Right renal cortex interstitium (tissue), 3 donors: ENCODE measurements around the gene AFG1L. TPM values are rescaled to one million over a fixed set of nuclear protein-coding genes. Genes with fewer than 3 reads are reported as not detected.
"Not testable (repeated sequence)": the region's sequence is repeated elsewhere in the genome, so short reads cannot be mapped to it uniquely, and the experiment has no call there.

Source experiments
- DNase-seq, 3 donors: peaks; one replicate each; pipeline ENCODE4 v3.0.0-alpha.2; 2013; ENCODE audit warnings: low read depth in 3 of 3, low spot score in 2 of 3
- polyA plus RNA-seq, 3 donors: library from polyadenylated mRNA; unstranded; fragments of 120-200 nt; gene quantifications; one replicate each; pipeline ENCODE4 v1.2.1, GENCODE V29; 2013; ENCODE audit not compliant: insufficient read length in 3 of 3

AFG1L gene
- polyA plus RNA-seq, 3 donors: 7.5 to 10.2 (median 7.5) TPM

DNA sequence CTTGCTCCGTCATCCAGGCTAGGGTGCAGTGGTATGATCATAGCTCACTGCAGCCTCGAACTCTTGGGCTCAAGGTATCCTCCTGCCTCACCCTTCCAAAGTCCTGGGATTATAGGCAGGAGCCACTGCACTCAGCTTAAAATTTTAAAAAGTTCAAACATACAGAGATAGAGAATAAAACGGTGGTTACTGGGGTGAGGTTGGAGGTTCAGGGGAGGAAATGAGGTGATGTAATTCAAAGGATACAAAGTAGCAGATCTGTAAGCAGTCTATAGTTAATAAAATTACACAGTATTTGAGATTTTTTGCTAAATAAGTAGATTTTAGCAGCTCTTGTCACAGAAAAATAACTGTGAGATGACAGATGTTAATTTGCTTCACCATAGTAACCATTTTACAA, 7.5 kb upstream of the AFG1L start:
- DNase-seq: no peak

DNA sequence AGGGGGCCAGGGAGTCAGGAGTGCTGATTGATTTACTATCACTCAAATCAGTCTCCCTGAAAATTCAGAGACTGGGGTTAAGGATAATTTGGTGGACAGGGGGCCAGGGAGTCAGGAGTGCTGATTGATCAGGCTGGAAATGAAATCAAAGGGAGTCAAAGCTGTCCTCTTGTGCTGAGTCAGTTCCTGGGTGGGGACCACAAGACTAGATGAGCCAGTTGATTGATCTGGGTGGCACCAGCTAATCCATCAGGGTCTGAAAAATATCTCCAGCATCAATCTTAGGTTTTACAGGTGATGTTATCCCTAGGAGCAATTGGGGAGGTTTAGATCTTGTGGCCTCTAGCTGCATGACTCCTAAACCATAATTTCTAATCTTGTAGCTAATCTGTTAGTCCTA, 6.1 kb upstream of the AFG1L start:
- DNase-seq: no peak

DNA sequence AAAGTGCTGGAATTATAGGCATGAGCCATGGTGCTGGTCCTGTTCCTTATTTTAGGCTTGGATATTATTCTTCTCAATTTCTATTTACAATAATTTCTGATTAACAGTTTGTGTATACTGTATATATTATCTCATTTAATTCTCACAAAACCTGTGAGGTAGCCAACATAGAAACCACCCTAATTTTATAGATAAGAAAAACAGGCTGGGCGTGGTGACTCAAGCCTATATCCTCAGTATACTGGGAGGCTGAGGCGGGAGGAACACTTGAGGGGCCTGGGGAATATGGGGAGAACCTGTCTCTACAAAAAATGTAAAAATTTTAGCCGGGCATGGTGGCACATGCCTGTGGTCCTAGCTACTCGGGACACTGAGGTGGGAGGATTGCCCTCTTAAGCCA, 3.8 kb upstream of the AFG1L start:
- DNase-seq: no peak

DNA sequence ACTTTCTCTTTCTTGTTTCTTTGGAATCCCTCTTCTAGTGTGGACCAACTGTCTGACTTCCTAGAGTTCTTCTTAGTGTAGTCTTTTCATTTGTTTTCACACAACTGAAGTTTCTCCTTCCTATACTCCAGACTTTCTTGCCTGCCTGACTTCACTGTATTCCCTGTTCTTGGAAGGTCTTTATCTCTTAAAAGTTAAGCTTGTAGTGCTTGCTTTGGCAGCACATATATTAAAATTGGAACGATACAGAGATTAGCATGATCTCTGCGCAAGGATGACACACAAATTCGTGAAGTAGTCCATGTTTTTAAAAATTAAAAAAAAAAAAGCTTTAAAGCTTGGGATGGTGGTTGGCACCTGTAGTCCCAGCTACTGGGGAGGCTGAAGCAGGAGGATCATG, 2.3 kb upstream of the AFG1L start:
- DNase-seq: not testable (repeated sequence)

DNA sequence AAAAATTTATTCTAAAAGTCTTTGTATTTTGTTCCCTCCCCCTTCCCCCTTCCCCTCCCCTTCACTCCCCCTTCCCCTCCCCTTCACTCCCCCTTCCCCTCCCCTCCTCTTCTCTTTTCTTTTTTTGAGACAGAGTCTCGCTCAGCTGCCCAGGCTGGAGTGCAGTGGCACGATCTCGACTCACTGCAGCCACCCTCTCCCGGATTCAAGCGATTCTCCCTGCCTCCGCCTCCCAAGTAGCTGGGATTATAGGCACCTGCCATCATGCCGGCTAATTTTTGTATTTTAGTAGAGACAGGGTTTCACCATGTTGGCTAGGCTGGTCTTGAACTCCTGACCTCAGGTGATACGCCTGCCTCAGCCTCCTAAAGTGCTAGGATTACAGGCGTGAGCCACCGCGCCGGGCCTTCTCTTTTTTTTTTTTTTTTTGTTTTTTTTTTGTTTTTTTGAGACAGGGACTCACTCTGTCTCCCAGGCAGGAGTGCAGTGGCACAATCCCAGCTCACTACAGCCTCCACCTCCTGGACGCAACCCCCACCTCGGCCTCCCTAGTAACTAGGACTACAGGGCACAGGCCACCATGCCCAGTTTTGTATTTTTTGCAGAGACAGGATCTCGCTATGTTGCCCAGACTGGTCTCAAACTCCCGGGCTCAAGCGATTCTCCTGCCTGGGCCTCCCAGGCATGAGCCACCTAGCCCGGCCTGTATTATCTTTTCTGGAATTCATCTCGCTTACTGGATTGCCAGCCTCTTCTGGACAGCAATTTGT, 1.1 kb upstream of the AFG1L start:
- no peak for DNase-seq

DNA sequence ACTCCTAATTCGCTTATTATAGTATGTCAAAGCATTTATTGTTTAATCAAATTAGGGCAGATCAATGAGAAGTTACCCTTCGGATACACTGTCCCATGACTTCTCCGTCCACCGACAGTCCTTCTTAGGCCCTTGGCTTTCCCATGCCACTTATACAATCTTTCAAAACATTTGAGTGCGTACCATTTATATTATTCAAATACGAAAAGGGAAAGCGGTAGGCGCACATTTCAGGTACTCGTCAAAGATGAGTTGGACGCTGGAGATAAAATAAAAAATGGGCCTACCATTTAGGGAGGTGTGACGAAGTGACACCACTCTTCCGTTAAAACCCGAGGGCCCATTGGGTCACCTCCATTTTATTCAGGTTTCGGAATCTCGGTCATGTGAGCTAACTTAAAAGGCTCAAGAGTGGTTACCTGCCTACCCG, 542 bp upstream of the AFG1L start:
- no peak for DNase-seq

DNA sequence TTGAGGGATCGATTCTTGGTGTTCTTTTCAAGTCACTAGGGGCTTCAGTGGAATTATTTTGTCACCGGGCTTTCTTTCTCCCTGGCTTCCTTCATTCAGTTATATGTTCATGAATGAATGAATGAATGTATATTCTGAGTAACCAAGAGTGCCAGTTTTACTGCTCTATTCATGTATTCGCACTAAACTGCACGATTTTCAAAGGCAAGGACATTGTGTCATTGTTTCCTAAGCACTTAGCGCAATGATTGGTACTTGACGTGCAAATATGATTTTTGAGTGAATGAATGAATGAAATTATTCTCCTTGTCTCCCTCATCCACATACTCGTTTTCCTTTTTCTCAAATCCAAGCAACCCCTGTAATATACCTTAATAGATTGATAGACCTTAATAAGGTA, 822 bp downstream of the AFG1L start:
- peak in 1 of 3 donors; percentile 0 for DNase-seq

DNA sequence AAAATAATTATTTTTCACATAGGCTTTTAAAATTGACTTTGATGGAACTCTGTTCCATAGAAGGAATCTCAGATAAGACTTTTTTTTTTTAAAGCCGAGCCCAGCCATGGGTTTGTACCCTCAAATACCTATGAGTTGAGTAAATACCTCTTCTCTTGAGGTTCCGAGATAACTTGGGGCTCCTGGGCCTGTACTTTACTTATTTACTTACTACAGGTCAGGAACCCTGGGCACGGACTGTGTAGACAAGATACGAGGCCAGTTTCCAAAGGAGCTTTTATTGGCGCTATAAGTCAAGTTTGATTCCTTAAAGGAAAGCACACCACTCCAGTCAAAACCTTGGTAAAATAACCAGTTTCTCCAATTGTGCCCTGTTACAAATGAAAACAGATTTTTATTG, 7.5 kb downstream of the AFG1L start:
- no peak for DNase-seq

DNA sequence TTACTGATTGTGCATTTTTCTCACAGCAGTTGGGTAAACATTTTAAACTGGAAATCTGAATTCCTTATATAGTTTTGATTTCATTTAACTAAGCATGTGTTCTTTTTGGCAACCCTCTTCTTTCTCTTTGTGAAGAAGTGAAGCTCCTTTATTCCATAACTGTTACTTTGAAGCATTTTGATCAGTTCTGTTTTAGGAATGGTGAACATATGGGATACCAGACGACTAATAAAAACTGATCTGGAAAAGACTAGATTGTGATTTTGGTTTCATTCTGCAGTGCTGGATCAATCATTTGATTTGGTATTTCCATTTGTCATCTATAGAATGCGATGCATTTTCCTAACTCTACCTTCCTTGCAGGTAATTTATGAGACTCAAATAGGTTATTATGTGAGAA, 9.8 kb downstream of the AFG1L start:
- DNase-seq: no peak

DNA sequence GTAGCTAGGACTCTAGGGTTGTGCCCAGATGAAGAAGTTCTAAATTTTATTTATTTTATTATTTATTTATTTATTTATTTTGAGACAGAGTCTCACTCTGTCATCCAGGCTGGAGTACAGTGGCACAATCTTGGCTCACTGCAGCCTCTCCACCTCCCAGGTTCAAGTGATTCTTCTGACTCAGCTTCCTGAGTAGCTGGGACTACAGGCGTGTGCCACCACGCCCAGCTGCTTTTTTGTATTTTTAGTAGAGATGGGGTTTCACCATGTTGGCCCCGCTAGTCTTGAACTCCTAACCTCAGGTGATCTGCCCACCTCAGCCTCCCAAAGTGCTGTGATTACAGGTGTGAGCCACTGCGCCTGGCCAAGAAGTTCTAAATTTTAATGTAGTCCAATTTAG, 13.8 kb downstream of the AFG1L start:
- DNase-seq: not testable (repeated sequence)

DNA sequence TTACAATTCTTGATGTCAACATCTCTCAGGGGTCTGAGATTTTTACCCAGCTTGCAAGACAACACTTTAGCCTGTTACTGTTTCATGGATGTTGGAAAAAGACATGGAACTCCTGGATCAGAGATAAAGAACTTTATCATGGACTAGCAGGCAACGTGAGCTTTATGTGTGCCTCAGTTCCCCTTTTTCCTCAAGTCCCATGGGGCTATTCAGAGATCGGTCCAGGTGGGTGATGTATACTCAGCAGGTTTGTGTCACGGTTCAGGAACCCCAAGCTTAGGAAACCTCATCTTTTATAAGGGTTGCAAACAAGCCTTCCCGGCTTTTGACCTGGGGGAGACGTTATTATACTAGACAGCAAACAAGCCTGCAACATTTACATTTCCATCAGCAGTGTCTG, 15.0 kb downstream of the AFG1L start:
- DNase-seq: no peak

DNA sequence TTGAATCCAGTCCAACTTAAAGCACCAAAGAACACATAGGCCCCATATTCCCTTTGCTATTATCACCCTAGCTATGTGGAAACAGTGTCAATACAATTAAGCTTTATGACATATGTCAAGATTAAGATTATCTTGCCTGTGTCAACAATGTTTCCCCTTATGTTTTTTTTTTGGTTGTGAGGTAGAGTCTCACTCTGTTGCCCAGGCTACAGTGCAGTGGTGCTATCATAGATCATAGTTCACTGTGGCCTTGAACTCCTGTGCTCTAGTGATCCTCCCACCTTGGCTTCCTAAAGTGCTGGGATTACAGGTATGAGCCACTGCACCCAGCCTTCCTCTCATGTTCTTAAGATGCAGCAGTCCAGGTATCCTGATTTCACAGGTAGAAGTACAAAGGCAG, 17.8 kb downstream of the AFG1L start:
- DNase-seq: no peak

DNA sequence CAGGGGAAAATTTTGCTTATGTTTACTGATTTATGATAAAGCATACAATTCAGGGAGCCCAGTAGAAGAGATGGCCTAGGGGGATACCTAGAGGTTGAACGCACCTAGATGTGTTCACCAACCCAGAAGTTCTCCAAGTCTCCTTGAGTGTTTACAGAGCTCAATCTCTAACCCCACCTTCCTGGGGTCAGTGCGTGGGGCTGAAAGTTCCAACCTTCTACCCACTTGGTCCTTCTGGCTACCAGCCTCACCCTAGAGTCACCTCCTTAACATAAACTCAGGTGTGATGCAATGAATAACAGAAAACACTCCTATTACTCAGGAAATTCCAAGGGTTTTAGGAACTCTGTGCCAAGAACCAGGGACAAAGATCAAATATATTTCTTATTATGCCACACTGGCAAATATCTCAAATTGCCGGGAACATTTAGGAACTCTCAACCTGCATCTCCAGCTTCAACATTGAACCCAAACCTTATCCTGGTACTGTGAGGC, 26.4 kb downstream of the AFG1L start:
- no peak for DNase-seq

DNA sequence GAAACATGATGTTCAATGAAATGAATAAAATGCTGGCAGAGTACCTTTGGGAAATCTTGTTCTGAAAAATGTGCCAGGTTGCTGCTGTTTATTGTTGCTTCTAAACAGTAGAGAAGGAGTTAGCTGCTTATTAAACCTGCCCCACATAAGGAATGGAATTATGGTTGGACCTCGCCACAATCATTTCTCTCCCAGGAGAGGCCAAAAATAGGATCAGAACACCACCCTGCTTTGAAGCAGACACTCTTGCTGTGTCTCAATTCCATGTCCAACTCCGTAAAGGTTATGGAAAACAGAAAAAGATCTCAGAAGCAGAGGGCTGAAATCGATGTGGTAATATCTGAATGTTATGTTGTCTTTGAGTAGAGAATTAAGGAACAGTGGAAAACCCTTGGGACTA, 27.9 kb downstream of the AFG1L start:
- DNase-seq: no peak

DNA sequence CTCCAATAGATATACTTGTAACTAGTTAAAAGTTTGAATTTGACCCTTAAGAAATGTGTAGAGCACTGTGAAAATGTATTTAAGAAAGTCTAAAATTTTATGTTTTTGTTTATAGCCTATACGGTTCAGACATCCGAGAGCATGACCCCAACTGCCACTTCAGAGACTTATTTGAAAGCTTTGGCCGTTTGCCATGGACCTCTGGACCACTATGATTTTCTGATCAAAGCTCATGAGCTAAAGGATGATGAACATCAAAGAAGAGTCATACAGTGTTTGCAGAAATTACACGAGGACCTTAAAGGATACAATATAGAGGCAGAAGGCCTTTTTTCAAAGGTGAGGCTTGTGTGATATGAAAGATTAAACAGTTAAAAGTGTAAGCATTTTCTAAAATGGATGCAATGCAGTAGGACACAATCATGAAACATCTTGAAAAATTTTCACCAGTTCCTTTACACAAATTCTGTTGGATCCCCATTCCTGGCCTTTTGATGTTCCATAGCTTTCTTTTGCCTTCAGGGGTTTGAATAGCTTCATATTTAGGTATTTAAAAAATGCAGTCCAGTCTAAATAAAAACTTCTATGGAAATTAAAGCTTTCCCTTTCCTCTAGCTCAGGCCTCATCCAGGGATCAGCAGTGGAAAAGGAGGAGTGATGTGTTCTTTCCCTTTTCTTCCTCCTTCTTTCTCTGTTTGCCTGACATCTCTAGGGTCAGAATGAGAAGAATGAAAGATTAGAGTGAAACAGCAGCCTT, 29.0 kb downstream of the AFG1L start:
- no peak for DNase-seq

DNA sequence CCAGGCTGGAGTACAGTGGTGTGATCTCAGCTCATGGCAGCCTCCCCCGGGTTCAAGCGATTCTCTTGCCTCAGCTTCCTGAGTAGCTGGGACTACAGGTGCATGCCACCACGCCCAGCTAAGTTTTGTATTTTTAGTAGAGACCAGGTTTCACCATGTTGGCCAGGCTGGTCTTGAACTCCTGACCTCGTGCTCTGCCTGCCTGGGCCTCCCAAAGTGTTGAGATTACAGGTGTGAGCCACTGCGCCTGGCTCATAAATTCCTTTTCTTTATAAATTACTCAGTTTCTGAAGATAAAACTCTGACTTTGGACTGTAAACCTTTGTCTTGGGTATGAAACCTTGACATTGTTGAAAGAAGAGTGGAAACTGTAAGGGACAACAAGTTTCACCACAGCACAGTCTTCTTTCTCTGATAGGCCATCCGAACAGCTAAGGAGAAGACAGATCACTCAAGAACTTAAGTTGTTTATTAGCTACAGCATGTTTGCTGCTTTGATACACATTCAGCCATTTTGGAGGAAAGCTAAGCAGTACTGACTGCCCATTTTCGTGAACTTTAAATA, 35.4 kb downstream of the AFG1L start:
- DNase-seq: not testable (repeated sequence)

DNA sequence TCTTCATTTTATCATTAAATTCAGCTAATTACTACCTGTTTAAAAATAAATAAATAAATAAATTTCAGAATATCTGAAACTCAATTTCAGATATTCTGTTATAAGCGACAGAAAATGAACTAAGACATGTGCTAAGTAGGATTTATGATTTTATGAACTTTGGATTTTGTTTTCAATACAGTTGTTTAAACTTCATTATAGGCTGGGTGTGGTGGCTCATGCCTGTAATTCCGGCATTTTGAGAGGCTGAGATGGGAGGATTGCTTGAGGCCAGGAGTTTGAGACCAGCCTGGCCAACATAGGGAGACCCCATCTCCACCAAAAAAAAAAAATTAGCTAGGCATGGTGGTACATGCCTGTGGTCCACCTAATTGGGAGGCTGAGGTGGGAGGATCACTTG, 36.0 kb downstream of the AFG1L start:
- no peak for DNase-seq

DNA sequence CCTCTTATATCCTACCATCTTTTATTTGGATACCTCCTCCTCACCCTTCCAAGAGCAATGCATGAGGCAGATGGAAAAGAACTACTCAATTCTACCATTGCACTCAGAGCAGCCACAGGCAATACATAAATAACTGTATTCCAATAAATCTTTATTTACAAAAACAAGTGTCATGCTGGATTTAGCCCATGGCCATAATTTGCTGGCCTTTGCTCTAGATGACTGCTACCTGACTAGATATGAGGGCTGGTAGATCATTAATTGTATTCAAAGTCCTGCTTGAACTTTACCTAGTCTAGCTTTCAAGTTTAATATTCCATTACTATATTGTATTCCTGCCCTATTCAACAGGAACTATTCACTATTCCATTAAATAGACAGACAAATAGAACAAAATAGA, 37.1 kb downstream of the AFG1L start:
- DNase-seq: no peak

DNA sequence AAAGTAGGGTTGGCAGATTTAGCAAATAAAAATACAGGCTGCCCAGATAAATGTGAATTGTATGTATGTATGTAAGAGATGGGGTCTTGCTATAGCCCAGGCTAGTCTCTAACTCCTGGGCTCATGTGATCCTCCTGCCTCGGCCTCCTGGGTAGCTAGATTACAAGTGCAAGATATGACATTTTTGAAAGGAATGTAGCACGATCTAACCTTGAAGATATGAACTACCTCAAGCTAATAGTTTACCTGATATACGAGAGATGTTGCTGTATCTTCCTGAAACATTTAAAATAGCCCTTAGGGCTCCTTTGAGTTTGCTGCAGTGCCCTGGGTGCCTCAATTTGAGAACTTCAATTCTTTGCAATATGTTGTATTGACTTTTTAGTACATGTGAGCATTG, 42.1 kb downstream of the AFG1L start:
- no peak for DNase-seq

DNA sequence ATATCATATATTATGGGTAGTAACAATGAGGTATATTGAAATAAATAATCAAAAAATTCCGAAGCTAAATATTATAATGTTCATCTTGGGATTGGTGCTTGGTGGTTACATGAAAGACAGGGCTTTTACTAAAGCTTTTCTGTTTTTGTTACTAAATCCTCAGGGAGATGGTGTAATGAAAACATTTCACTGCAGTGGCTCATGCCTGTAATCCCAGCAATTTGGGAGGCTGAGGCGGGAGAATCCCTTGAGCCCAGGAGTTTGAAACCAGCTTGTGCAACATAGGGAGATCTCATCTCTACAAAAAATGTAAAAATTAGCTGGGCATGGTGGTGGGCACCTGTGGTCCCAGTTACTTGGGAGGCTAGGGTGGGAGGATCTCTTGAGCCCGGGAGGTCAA, 42.9 kb downstream of the AFG1L start:
- DNase-seq: no peak

DNA sequence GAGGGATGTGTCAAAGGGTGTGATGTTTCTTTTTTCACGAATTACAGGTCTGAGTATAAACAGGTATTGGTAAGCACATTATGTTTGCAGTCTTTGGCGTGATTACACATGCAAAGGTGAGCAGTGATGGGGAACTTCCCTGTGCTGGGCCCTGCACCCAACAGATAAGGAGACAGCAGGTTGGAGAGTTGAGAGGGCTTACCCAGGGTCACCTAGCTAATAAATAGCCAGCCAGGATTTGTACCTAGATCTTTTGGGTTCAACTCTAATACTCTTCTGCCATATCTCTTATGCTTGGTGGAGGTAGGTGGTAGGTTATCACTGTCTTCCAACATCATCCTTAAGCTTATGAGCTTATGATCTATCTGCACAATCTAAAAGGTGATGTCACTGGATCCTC, 46.5 kb downstream of the AFG1L start:
- DNase-seq: no peak

DNA sequence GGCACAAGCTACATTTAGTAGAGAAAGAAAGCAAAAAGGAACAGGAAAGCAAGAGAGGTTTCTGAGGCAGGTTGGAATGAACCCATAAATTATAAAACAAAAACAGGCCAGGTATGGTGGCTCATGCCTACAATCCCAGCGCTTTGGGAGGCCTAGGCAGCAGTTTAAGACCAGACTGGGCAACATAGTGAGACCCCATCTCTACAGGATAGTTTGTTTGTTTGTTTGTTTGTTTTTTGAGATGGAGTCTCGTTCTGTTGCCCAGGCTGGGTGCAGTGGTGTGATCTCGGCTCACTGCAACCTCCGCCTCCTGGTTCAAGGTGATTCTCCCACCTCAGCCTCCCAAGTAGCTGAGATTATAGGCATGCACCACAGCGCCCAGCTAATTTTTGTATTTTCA, 49.0 kb downstream of the AFG1L start:
- DNase-seq: no peak
